GM23338 (cell line): ENCODE measurements around the gene TGFBR3. TPM values are rescaled to one million over a fixed set of nuclear protein-coding genes. Genes with fewer than 3 reads are reported as not detected.

Experiments
- ATAC-seq: fragments of 200-7000 bp; cut with Tn5 transposase; 3 replicates; pipeline ENCODE4 v1.9.1; 2020
- DNase-seq: peaks from one replicate; pipeline ENCODE4 v3.0.0-alpha.2; 2015; ENCODE audit warnings: low spot score
- H2AFZ ChIP-seq: fragments of 200-600 bp; sonication (generic); 2 replicates; pipeline ENCODE4 v1.8.0; 2016; ENCODE audit warnings: antibody characterized with exemption, mild to moderate bottlenecking, moderate library complexity
- H3F3A ChIP-seq: fragments of 200-600 bp; sonication (generic); replicated peaks from 2 replicates; pipeline ENCODE4 v1.8.0; 2017; ENCODE audit warnings: antibody characterized with exemption, mixed run types, low read depth
- H3K27ac ChIP-seq: fragments of 200-600 bp; sonication (generic); 2 replicates; pipeline ENCODE4 v1.6.1; 2016; ENCODE audit warnings: low read depth
- H3K27me3 ChIP-seq: fragments of 200-600 bp; sonication (generic); 2 replicates; pipeline ENCODE4 v1.8.0; 2016; ENCODE audit warnings: mild to moderate bottlenecking, mixed run types, moderate library complexity; ENCODE audit not compliant: insufficient read depth
- H3K36me3 ChIP-seq: fragments of 200-600 bp; sonication (generic); 2 replicates; pipeline ENCODE4 v1.8.0; 2016; ENCODE audit warnings: mild to moderate bottlenecking; ENCODE audit not compliant: insufficient read depth
- H3K4me1 ChIP-seq: fragments of 200-600 bp; sonication (generic); 2 replicates; pipeline ENCODE4 v1.8.0; 2016; ENCODE audit warnings: mild to moderate bottlenecking, moderate library complexity; ENCODE audit not compliant: insufficient read depth
- H3K4me2 ChIP-seq: fragments of 200-600 bp; sonication (generic); 2 replicates; pipeline ENCODE4 v1.7.1; 2017; ENCODE audit warnings: mixed run types
- H3K4me3 ChIP-seq: fragments of 200-600 bp; sonication (generic); 2 replicates; pipeline ENCODE4 v1.6.1; 2016; ENCODE audit warnings: mixed run types
- H3K79me2 ChIP-seq: fragments of 200-600 bp; sonication (generic); replicated peaks from 2 replicates; pipeline ENCODE4 v1.8.0; 2017; ENCODE audit warnings: mild to moderate bottlenecking; ENCODE audit not compliant: insufficient read depth
- H3K9me2 ChIP-seq: fragments of 200-600 bp; sonication (generic); 2 replicates; pipeline ENCODE4 v1.8.0; 2017; ENCODE audit not compliant: insufficient read depth
- H4K20me1 ChIP-seq: fragments of 200-600 bp; sonication (generic); replicated peaks from 2 replicates; pipeline ENCODE4 v1.8.0; 2017; ENCODE audit warnings: mild to moderate bottlenecking; ENCODE audit not compliant: insufficient read depth
- H3K27ac Mint-ChIP-seq: 2 replicates; pipeline ENCODE4 v1.8.0; 2020; ENCODE audit warnings: inconsistent platforms, mild to moderate bottlenecking, moderate library complexity, mixed read lengths
- H3K27me3 Mint-ChIP-seq: 3 replicates; pipeline ENCODE4 v1.8.0; 2022; ENCODE audit warnings: low read depth, mild to moderate bottlenecking, moderate library complexity, mixed read lengths, inconsistent platforms; ENCODE audit not compliant: insufficient read depth, poor library complexity
- H3K36me3 Mint-ChIP-seq: 3 replicates; pipeline ENCODE4 v1.8.0; 2021; ENCODE audit warnings: low read depth, mild to moderate bottlenecking, inconsistent platforms, moderate library complexity, mixed read lengths
- H3K4me1 Mint-ChIP-seq: 3 replicates; pipeline ENCODE4 v1.8.0; 2020; ENCODE audit warnings: mild to moderate bottlenecking, inconsistent platforms, mixed read lengths
- H3K4me3 Mint-ChIP-seq: 3 replicates; pipeline ENCODE4 v1.8.0; 2021; ENCODE audit warnings: moderate library complexity, mild to moderate bottlenecking, inconsistent platforms, mixed read lengths
- H3K9me3 Mint-ChIP-seq: 3 replicates; pipeline ENCODE4 v1.8.0; 2020; ENCODE audit warnings: moderate library complexity, mild to moderate bottlenecking, inconsistent platforms, mixed read lengths
- CREB1 ChIP-seq: fragments of 250-450 bp; sonication (Bioruptor Pico); IDR thresholded peaks from 2 replicates; pipeline ENCODE4 v1.5.0; 2020; ENCODE audit warnings: low read depth, mild to moderate bottlenecking, moderate library complexity
- CTCF ChIP-seq, 2 experiments: fragments of 200-600 bp in 1 of 2; sonication (generic) in 1 of 2; conservative IDR thresholded peaks; 2 replicates each; pipeline versions ENCODE4 v1.5.1 to v1.6.1; 2016 to 2017; ENCODE audit warnings: antibody characterized with exemption in 2 of 2, low read depth in 2 of 2, mild to moderate bottlenecking in 2 of 2, moderate library complexity in 1 of 2
- ETS1 ChIP-seq: IDR thresholded peaks from 2 replicates; pipeline ENCODE4 v1.6.1; 2016; ENCODE audit warnings: antibody characterized with exemption
- EZH2 ChIP-seq: fragments of 200-600 bp; sonication (generic); IDR thresholded peaks from one replicate; pipeline ENCODE4 v1.8.0; 2017; ENCODE audit warnings: antibody characterized with exemption, mild to moderate bottlenecking, low read depth; ENCODE audit not compliant: unreplicated experiment
- EZH2phosphoT487 ChIP-seq: fragments of 200-600 bp; sonication (generic); IDR thresholded peaks from one replicate; pipeline ENCODE4 v1.8.1; 2018; ENCODE audit warnings: antibody characterized with exemption; ENCODE audit not compliant: unreplicated experiment
- JUNB ChIP-seq: IDR thresholded peaks from one replicate; pipeline ENCODE4 v1.6.1; 2016; ENCODE audit warnings: antibody characterized with exemption; ENCODE audit not compliant: unreplicated experiment
- NANOG ChIP-seq: IDR thresholded peaks from 2 replicates; pipeline ENCODE4 v1.6.1; 2016; ENCODE audit warnings: antibody characterized with exemption, borderline replicate concordance
- POLR2AphosphoS5 ChIP-seq: IDR thresholded peaks from 2 replicates; pipeline ENCODE4 v1.6.1; 2016; ENCODE audit warnings: antibody characterized with exemption, low read depth
- REST ChIP-seq: IDR thresholded peaks from one replicate; pipeline ENCODE4 v1.6.1; 2018; ENCODE audit warnings: antibody characterized with exemption; ENCODE audit not compliant: unreplicated experiment
- STAT1 ChIP-seq: IDR thresholded peaks from one replicate; pipeline ENCODE4 v1.6.1; 2016; ENCODE audit warnings: antibody characterized with exemption; ENCODE audit not compliant: unreplicated experiment
- ZNF114 ChIP-seq: fragments of 250-450 bp; sonication (Bioruptor Pico); IDR thresholded peaks from 2 replicates; pipeline ENCODE4 v1.5.0; 2020; ENCODE audit warnings: mild to moderate bottlenecking, moderate library complexity
- ZNF331 ChIP-seq: fragments of 250-450 bp; sonication (Bioruptor Pico); IDR thresholded peaks from 2 replicates; pipeline ENCODE4 v1.5.0; 2020; ENCODE audit warnings: low read depth, mild to moderate bottlenecking, moderate library complexity
- ZNF462 ChIP-seq: fragments of 250-450 bp; sonication (Bioruptor Pico); IDR thresholded peaks from 2 replicates; pipeline ENCODE4 v1.5.0; 2020; ENCODE audit warnings: mild to moderate bottlenecking, moderate library complexity
- polyA plus RNA-seq: library from polyadenylated mRNA; unstranded; fragments of >200 nt; fragmentation: Nextera tagmentation; extraction: Ambion mirVana; gene quantifications from 2 replicates; pipeline ENCODE4 v1.2.1, GENCODE V29; 2016
- total RNA-seq: library from RNA; depleted of rRNA; stranded (reverse); fragments of >200 nt; shearing (Covaris generic); gene quantifications from 2 replicates; pipeline ENCODE4 v1.2.3, GENCODE V29; 2014

Gene TGFBR3
- total and polyA plus RNA-seq, 2 experiments from 2014 or later: 1.7 to 2.9 TPM

- H2AFZ ChIP-seq: 0 out of 2 replicates have a peak overlapping the region, but pooled peaks have one; percentile 29
Measured at GRCh38 chr1:91684481-91685196, 201.3 kb downstream of the TGFBR3 start.

More at GRCh38 chr1:91684481-91685196, 201.3 kb downstream of the TGFBR3 start:
- Histone ChIP-seq H3K27ac (no peak overlapping the region), H3K36me3 (no peaks in the 10 kb centered on the region), H3K4me3 (no peak overlapping the region), H3K4me1 (peaks cover 46% of the 10 kb centered on the region), H3K9me2 (no peaks in the 10 kb centered on the region), H3K4me2 (peak overlapping the region; percentile 11; the same call in 1 of the 2 replicates), H3K27me3 (no peaks in the 10 kb centered on the region), H4K20me1 (no peaks in the 10 kb centered on the region), H3K79me2 (no peaks in the 10 kb centered on the region), H3F3A (no peaks in the 10 kb centered on the region)
- ATAC-seq: no peak
- TF ChIP-seq ZNF114 (CRISPR knock-in tag) (no peak), EZH2 (no peak), REST (no peak), EZH2phosphoT487 (no peak), ZNF462 (CRISPR knock-in tag) (no peak), ZNF331 (CRISPR knock-in tag) (no peak), CREB1 (no peak), POLR2AphosphoS5 (no peak), JUNB (no peak), ETS1 (no peak), STAT1 (no peak), CTCF (conservative IDR thresholded peaks at IDR 0.05; ENCODE audit: low read depth in 2 of 2) (no peak), NANOG (no peak)
- DNase-seq: no peak
- Mint-ChIP-seq H3K27ac (no peak overlapping the region), H3K9me3 (no peaks in the 10 kb centered on the region), H3K36me3 (no peaks in the 10 kb centered on the region), H3K27me3 (peaks cover 2% of the 10 kb centered on the region), H3K4me1 (peaks cover 60% of the 10 kb centered on the region), H3K4me3 (no peak overlapping the region)
